ENCODE measurements around the gene ITGB8.

- TF ChIP-seq FOXP1 (CRISPR knock-in tag; IDR thresholded peaks at IDR 0.05; ENCODE audit: borderline replicate concordance) = no peak
- TF ChIP-seq CTCF (IDR thresholded peaks at IDR 0.05) = no peak
- TF ChIP-seq ATF3 (CRISPR knock-in tag; conservative IDR thresholded peaks at IDR 0.05) = no peak
- no peak for TF ChIP-seq USF1 (CRISPR knock-in tag; IDR thresholded peaks at IDR 0.05)
- TF ChIP-seq STAT6 (CRISPR knock-in tag; conservative IDR thresholded peaks at IDR 0.05; ENCODE audit: low read depth) = no peak
Observed at GRCh38 chr7:20310301-20310700, 20.4 kb upstream of the ITGB8 start.
